ENCODE results near the gene TMEM208. TPM values are rescaled to one million over a fixed set of nuclear protein-coding genes. Genes with fewer than 3 reads are reported as not detected.

The TMEM208 gene
- total and polyA plus RNA-seq, 2 of the 13 experiments (the other 11 are each of a cell fraction or from before 2014, with no cell fraction given) = 58.8 to 72.9 TPM

GRCh38 chr16:67184995-67185650 is 41.8 kb upstream of the TMEM208 start (continued):
- TF ChIP-seq ZNF337 (CRISPR knock-in tag; IDR thresholded peaks at IDR 0.05; ENCODE audit: borderline replicate concordance, low read depth) = no peak
- TF ChIP-seq ZNF431 (CRISPR knock-in tag; IDR thresholded peaks at IDR 0.05; ENCODE audit: borderline replicate concordance, low read depth) = peak; percentile 20; the same call in 1 of the 2 replicates
- peak; percentile 86 for TF ChIP-seq ZIK1 (CRISPR knock-in tag; IDR thresholded peaks at IDR 0.05; ENCODE audit: borderline replicate concordance, low read depth)
- TF ChIP-seq RFX1 (IDR thresholded peaks at IDR 0.05) = no peak
- no peak for TF ChIP-seq ZEB1 (IDR thresholded peaks at IDR 0.05; ENCODE audit: insufficient replicate concordance, low read depth)
- peak; percentile 97 for TF ChIP-seq XRCC5 (optimal IDR thresholded peaks at IDR 0.05; ENCODE audit: low read length)
- TF ChIP-seq TEF (CRISPR knock-in tag; IDR thresholded peaks at IDR 0.05) = 0 out of 2 replicates have a peak, but pooled peaks have one; percentile 29
- 0 out of 2 replicates have a peak, but pooled peaks have one; percentile 49 for TF ChIP-seq ZNF674 (CRISPR knock-in tag; IDR thresholded peaks at IDR 0.05; ENCODE audit: low read depth)
- TF ChIP-seq, protein P1, sequence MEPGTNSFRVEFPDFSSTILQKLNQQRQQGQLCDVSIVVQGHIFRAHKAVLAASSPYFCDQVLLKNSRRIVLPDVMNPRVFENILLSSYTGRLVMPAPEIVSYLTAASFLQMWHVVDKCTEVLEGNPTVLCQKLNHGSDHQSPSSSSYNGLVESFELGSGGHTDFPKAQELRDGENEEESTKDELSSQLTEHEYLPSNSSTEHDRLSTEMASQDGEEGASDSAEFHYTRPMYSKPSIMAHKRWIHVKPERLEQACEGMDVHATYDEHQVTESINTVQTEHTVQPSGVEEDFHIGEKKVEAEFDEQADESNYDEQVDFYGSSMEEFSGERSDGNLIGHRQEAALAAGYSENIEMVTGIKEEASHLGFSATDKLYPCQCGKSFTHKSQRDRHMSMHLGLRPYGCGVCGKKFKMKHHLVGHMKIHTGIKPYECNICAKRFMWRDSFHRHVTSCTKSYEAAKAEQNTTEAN (CRISPR knock-in tag; conservative IDR thresholded peaks at IDR 0.05) = peak; percentile 55; the same call in 1 of the 2 replicates
- peak; percentile 48 for TF ChIP-seq RBM39 (IDR thresholded peaks at IDR 0.05; ENCODE audit: low read depth, low read length, poor library complexity, severe bottlenecking)
- TF ChIP-seq ZNF605 (CRISPR knock-in tag; IDR thresholded peaks at IDR 0.05) = peak; percentile 81; the same call in 1 of the 2 replicates
- no peak for TF ChIP-seq PAF1 (CRISPR knock-in tag; IDR thresholded peaks at IDR 0.05)
- TF ChIP-seq ZNF468 (CRISPR knock-in tag; IDR thresholded peaks at IDR 0.05) = peak; percentile 88; the same call in 1 of the 2 replicates
- no peak for TF ChIP-seq ZNF512 (CRISPR knock-in tag; IDR thresholded peaks at IDR 0.05)
- 0 out of 2 replicates have a peak, but pooled peaks have one; percentile 57 for TF ChIP-seq REL (CRISPR knock-in tag; conservative IDR thresholded peaks at IDR 0.05)
- peak; percentile 87; the same call in 1 of the 2 replicates for TF ChIP-seq YEATS2 (CRISPR knock-in tag; IDR thresholded peaks at IDR 0.05; ENCODE audit: borderline replicate concordance)
- peak; percentile 95 for TF ChIP-seq ZNF772 (CRISPR knock-in tag; IDR thresholded peaks at IDR 0.05)
- TF ChIP-seq EZH2 (conservative IDR thresholded peaks at IDR 0.05; ENCODE audit: low read depth, low read length) = no peak
- TF ChIP-seq HNRNPLL (IDR thresholded peaks at IDR 0.05; ENCODE audit: low read depth, low read length, poor library complexity, severe bottlenecking) = peak; percentile 56
- TF ChIP-seq SIX1 (CRISPR knock-in tag; IDR thresholded peaks at IDR 0.05; ENCODE audit: borderline replicate concordance) = peak; percentile 72; the same call in 1 of the 2 replicates
- no peak for TF ChIP-seq ATM (IDR thresholded peaks at IDR 0.05; ENCODE audit: borderline replicate concordance)
- TF ChIP-seq TEAD3 (CRISPR knock-in tag; optimal IDR thresholded peaks at IDR 0.05; ENCODE audit: borderline replicate concordance) = peak; percentile 74
- TF ChIP-seq KMT2A (CRISPR knock-in tag; IDR thresholded peaks at IDR 0.05) = no peak; the same call in 1 of the 2 replicates
- TF ChIP-seq, protein P2, sequence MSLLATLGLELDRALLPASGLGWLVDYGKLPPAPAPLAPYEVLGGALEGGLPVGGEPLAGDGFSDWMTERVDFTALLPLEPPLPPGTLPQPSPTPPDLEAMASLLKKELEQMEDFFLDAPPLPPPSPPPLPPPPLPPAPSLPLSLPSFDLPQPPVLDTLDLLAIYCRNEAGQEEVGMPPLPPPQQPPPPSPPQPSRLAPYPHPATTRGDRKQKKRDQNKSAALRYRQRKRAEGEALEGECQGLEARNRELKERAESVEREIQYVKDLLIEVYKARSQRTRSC (CRISPR knock-in tag; IDR thresholded peaks at IDR 0.05; ENCODE audit: low read depth) = no peak
- TF ChIP-seq RFXAP (CRISPR knock-in tag; IDR thresholded peaks at IDR 0.05; ENCODE audit: borderline replicate concordance) = peak; percentile 81; the same call in 1 of the 2 replicates
- peak; percentile 92; the same call in 1 of the 2 replicates for TF ChIP-seq ZNF160 (CRISPR knock-in tag; IDR thresholded peaks at IDR 0.05)
- TF ChIP-seq DMAP1 (CRISPR knock-in tag; IDR thresholded peaks at IDR 0.05) = peak; percentile 46; the same call in 1 of the 2 replicates

Data from HepG2 (cell line).